Measurements from ENCODE around the gene SERINC5. TPM values are rescaled to one million over a fixed set of nuclear protein-coding genes. Genes with fewer than 3 reads are reported as not detected.

SERINC5 gene
- total RNA-seq, 1 experiment from 2014 or later: 70.6 TPM

GRCh38 chr5:80153586-80154126, 102.2 kb downstream of the SERINC5 start:
- H3K4me3 ChIP-seq (ENCODE audit: low read depth in 2 of 2, low read length in 2 of 2): no peak overlapping the region
- BruUV-seq (replicated peaks): no TSS peak
- H3K4me1 ChIP-seq (ENCODE audit: control insufficient read depth, insufficient read depth, low read length): no peaks in the 10 kb centered on the region
- no peaks in the 10 kb centered on the region for H3K36me3 ChIP-seq (ENCODE audit: control insufficient read depth, insufficient read depth, low read length)
- H3K27ac ChIP-seq (ENCODE audit: low read length): no peak overlapping the region
- in situ Hi-C loops (cut with HindIII; ENCODE audit: low pct_unique_long_range_greater_than_20kb, low sequenced_read_pairs): no loop called here
- no peaks in the 10 kb centered on the region for H3K9me3 ChIP-seq (ENCODE audit: control insufficient read depth, insufficient read depth, low read depth, low read length)
- ATAC-seq (no peak), DNase-seq (ENCODE audit: low read depth, low spot score) (no peak)
- POLR2A ChIA-PET: no interaction called here
- no peak for TF ChIP-seq TCF7L2 (IDR thresholded peaks at IDR 0.05; ENCODE audit: low read depth, low read length)
- TF ChIP-seq REST (IDR thresholded peaks at IDR 0.05; ENCODE audit: insufficient read depth in 1 of 2, low read depth in 2 of 2, low read length in 1 of 2): no peak
- no peak for TF ChIP-seq POLR2AphosphoS5 (IDR thresholded peaks at IDR 0.05; ENCODE audit: low read depth, low read length)
- no peak for TF ChIP-seq SIN3A (IDR thresholded peaks at IDR 0.05; ENCODE audit: borderline replicate concordance, insufficient read depth, low read depth, low read length)
- no peak for TF ChIP-seq CTCF (IDR thresholded peaks at IDR 0.05)
- intact Hi-C loops (cut with micrococcal nuclease; ENCODE audit: unreplicated experiment): no loop called here
- no peaks in the 10 kb centered on the region for H3K27me3 ChIP-seq (ENCODE audit: control insufficient read depth, insufficient read depth, low read length)
- CTCF ChIA-PET: no interaction called here

- ChIA-PET CTCF (no interaction called here), POLR2A (no interaction called here)
- ATAC-seq (no peak), DNase-seq (ENCODE audit: low read depth, low spot score) (no peak)
- in situ Hi-C loops (cut with HindIII; ENCODE audit: low pct_unique_long_range_greater_than_20kb, low sequenced_read_pairs): no loop called here
- H3K27me3 ChIP-seq (ENCODE audit: control insufficient read depth, insufficient read depth, low read length): no peaks in the 10 kb centered on the region
- TF ChIP-seq TCF7L2 (IDR thresholded peaks at IDR 0.05; ENCODE audit: low read depth, low read length): no peak
- no peak for TF ChIP-seq REST (IDR thresholded peaks at IDR 0.05; ENCODE audit: insufficient read depth in 1 of 2, low read depth in 2 of 2, low read length in 1 of 2)
- no peak for TF ChIP-seq SIN3A (IDR thresholded peaks at IDR 0.05; ENCODE audit: borderline replicate concordance, insufficient read depth, low read depth, low read length)
- TF ChIP-seq POLR2AphosphoS5 (IDR thresholded peaks at IDR 0.05; ENCODE audit: low read depth, low read length): no peak
- TF ChIP-seq CTCF (IDR thresholded peaks at IDR 0.05): no peak
- intact Hi-C loops (cut with micrococcal nuclease; ENCODE audit: unreplicated experiment): no loop called here
- H3K4me1 ChIP-seq (ENCODE audit: control insufficient read depth, insufficient read depth, low read length): no peaks in the 10 kb centered on the region
- H3K9me3 ChIP-seq (ENCODE audit: control insufficient read depth, insufficient read depth, low read depth, low read length): no peaks in the 10 kb centered on the region
- no TSS peak for BruUV-seq (replicated peaks)
- H3K27ac ChIP-seq (ENCODE audit: low read length): no peak overlapping the region
- no peaks in the 10 kb centered on the region for H3K36me3 ChIP-seq (ENCODE audit: control insufficient read depth, insufficient read depth, low read length)
- H3K4me3 ChIP-seq (ENCODE audit: low read depth in 2 of 2, low read length in 2 of 2): no peak overlapping the region
Observed at GRCh38 chr5:80152778-80153177, 103.1 kb downstream of the SERINC5 start.

Measured in Panc1 (cell line).